H54 (cell line): ENCODE measurements around the gene SCUBE1.

Experiments used
- DNase-seq: peaks from one replicate; pipeline ENCODE4 v3.0.0; 2011; ENCODE audit warnings: low spot score, mixed read lengths; ENCODE audit not compliant: insufficient read length
- FAIRE-seq: peaks from 3 replicates; lab custom pipeline; 2011; peaks lifted over from hg19 to GRCh38; lab: Jason Lieb, UNC
- POLR2A ChIP-seq: IDR thresholded peaks from 2 replicates; pipeline ENCODE4 v1.6.1; 2011; ENCODE audit warnings: low read depth, mild to moderate bottlenecking, low read length

Gene SCUBE1

GRCh38 chr22:43171019-43171491 is 172.1 kb downstream of the SCUBE1 start:
- FAIRE-seq (no peak), DNase-seq (no peak)
- TF ChIP-seq POLR2A = no peak

DNA sequence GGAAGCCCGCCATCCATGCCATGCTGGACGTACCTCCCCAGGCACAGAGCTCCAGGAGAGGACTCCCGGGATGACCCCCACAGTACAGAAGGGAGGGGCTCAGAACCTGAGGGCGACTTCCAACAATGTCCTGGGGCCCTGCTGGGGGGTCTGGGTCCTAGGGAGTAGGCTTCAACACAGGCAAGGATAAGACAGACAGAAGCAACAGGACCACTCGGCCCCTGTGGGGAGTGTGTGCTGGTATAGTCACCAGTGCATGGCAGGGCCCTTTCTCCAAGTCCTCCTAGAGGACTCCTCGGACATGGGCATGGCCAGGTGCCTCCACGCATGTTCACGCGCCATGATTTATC is 173.1 kb downstream of the SCUBE1 start:
- no peak for TF ChIP-seq POLR2A
- no peak for DNase-seq

GRCh38 chr22:43169310-43170130 is 173.7 kb downstream of the SCUBE1 start:
- TF ChIP-seq POLR2A = no peak
- FAIRE-seq = no peak
- DNase-seq = no peak

More for the DNA sequence above, 173.1 kb downstream of the SCUBE1 start:
- no peak for FAIRE-seq

GRCh38 chr22:43168471-43169309 is 174.5 kb downstream of the SCUBE1 start:
- TF ChIP-seq POLR2A = no peak
- FAIRE-seq (no peak), DNase-seq (no peak)

- no peak for TF ChIP-seq POLR2A
- DNase-seq = no peak
- FAIRE-seq = no peak
Observed at GRCh38 chr22:43167001-43167589, 176.1 kb downstream of the SCUBE1 start.

DNA sequence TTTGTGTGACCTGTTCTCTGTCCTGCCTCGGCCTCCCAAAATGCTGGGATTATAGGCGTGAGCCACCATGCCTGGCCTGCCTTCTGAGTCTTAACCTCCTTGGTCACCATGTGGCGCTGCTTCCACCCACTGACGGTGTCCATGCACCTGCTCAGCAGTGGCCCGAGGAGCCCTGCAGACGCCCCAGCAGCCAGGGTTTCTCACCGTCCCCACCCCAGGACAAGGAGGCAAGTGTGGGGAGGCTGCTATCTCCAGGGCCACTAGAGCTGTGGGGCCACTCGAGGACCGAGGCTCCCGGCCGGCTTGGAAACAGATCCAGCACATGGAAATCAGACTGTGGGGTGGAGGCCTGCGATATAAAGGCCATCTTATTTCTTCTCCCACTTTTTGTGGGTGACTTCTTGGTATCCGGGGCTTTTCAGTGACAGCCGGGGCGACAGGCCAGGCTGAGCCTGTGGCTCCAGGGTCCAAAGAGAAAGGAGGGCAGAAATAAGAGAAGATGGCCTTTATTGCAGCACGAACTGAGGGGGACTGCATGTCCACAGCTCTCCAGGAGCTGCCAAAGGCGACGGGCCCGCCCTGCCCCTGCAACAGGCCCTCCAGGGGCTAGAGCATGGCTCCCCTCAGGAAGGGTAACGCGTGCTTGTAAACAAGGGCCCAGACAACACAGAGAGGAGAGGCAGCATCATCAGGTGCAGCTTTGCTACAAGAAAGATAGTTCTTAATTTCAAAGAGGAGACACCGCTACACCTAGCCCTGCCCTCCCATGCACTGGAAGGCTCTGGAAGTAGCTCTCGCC is 176.8 kb downstream of the SCUBE1 start:
- TF ChIP-seq POLR2A = no peak
- FAIRE-seq (no peak), DNase-seq (no peak)

- DNase-seq = no peak
- no peak for FAIRE-seq
- TF ChIP-seq POLR2A = no peak
Observed at GRCh38 chr22:43164636-43165035, 178.5 kb downstream of the SCUBE1 start.

- FAIRE-seq (no peak), DNase-seq (no peak)
- no peak for TF ChIP-seq POLR2A
Observed at GRCh38 chr22:43163241-43163795, 179.9 kb downstream of the SCUBE1 start.

GRCh38 chr22:43162412-43163150 is 180.6 kb downstream of the SCUBE1 start:
- no peak for FAIRE-seq
- TF ChIP-seq POLR2A = no peak
- no peak for DNase-seq

DNA sequence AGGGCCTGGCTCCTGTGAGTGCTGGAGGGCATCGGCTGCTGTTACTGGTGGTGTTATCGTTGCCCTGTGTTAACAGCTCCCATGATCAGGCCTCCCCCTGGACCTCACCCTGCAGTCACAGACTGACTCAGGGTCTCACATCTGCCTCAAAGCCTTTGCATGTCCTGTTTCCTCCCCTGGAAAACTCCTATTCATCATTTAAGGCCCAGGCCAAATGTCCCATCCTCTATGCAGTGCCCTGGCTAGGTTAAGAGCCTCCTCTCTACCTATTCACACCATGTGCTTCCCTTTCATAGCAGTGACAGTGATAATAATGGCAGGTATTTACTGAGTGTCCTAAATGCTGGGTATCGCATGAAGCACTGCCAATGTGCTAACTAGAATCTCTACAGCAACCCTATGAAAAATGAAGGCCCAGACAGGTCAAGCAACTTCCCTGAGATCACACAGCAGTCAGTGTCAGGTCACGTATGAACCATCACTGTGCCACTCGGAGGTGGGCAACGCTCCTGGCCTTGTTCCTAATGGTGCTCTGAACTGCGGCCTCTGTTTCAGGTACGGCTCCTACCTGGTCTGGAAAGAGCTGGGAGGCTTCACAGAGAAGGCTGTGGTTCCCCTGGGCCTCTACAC is 182.6 kb downstream of the SCUBE1 start:
- TF ChIP-seq POLR2A = no peak
- no peak for DNase-seq
- FAIRE-seq = no peak

GRCh38 chr22:43159484-43160178 is 183.5 kb downstream of the SCUBE1 start:
- FAIRE-seq (no peak), DNase-seq (no peak)
- no peak for TF ChIP-seq POLR2A
